AG08395 (cell line): ENCODE data around the gene NTM.
"Not testable (repeated sequence)": the region's sequence is repeated elsewhere in the genome, so short reads cannot be mapped to it uniquely, and the experiment has no call there.

Experiments
- DNase-seq: peaks from one replicate; pipeline ENCODE4 v3.0.0; 2012; ENCODE audit warnings: mixed read lengths, low spot score

Gene NTM

GRCh38 chr11:131370090-131370751 lies at the start of gene NTM:
Gene NTM (plus strand): TSS chr11:131370615.
- peak; percentile 21 for DNase-seq

GRCh38 chr11:131324921-131325570 lies 45.4 kb upstream of the NTM start:
- DNase-seq: no peak

DNA sequence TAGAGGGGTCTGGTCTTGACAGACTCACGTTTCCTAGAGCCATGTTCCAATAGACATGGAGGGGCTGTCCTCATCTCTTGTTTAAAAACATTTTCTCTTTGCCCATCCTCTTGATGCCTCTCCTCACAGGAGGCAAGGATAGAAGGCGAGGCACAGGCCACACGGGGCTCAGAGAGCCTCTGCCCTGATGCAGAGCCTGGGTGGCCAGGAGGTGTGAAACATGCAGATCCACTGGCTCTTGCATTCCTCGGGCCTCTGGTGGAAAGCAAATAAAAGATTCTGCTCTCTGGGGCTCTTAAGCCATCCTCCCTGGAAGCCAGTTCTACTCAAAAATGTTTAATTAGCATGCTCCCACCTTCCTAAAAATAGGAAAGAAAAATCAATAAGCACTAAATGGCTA lies 43.6 kb upstream of the NTM start:
- no peak for DNase-seq

- no peak for DNase-seq
Observed at GRCh38 chr11:131327421-131327820, 43.0 kb upstream of the NTM start.

DNA sequence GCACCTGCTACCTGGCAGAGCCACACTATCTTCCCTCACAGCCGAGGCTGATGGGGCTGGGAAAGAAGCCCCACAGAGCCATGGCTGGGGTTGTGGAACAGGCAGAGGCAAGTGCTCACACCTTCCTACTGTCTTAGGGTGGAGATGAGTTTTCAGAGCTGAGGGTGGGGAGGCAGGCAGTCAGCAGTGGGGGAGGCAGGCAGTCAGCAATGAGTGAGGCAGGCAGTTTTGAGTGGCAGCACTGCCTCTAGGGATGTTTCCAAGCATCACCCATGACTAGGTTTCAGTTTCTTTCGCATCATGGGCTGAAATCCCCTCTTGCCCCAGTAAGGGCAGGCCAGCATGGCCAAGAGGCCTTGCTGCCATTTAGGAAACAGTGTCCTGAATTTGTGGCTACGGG lies 41.6 kb upstream of the NTM start:
- DNase-seq: no peak

- no peak for DNase-seq
Observed at GRCh38 chr11:131331010-131331409, 39.4 kb upstream of the NTM start.

GRCh38 chr11:131331546-131331945 lies 38.9 kb upstream of the NTM start:
- no peak for DNase-seq

DNA sequence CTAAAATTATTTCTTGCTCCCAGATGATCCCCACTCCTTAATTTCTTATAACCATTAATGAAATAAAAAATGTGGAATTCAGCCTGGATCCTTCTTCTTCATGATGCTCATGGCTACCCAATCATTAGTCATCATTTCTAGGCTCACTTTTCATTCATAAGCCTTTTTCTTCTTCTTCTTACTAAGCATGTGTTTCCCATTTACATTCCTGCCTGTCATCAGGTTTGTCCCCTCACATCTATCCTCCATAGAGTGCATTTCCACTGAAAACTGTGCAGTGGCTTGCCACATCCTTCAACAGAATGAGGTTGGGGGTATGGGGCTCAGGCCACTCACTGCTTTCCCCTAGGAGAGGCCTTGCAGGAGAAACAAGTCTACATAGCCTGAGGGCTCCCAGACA lies 35.8 kb upstream of the NTM start:
- DNase-seq: no peak

- not testable (repeated sequence) for DNase-seq
Observed at GRCh38 chr11:131341900-131342299, 28.5 kb upstream of the NTM start.

- DNase-seq: not testable (repeated sequence)
Observed at GRCh38 chr11:131342442-131342841, 28.0 kb upstream of the NTM start.

- no peak for DNase-seq
Observed at GRCh38 chr11:131345406-131345805, 25.0 kb upstream of the NTM start.

DNA sequence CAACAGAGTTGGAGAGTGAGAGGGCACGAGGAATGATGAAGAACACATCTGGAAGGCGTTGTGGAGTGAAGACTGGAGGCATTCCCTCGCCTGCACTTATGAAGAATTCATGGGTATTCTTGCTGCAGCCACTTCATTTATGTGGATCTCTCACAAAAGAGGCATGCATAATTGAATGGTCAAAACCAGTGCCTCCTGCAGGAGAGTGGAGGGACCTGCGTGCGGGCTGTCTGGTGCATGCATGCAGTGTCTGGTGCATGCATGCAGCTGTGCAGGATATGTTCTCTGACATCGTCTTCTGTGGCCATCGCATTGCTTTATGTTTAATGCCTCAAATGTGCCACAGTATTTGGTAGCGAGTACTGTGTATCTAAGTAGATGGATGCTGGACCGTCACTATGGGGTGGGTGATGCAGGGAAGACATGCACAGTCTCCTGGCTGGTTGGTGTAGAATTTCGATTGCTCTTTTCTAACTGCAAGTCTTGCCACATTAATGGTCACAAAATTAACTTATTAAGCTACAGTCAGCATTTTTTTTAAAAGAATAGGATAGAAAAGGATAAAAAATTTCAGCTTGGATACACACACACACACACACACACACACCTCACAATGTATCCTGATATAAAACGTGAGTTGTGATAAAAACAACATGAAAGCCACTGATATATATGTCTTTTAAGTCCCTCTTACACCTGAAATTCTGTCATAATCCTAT lies 20.9 kb upstream of the NTM start:
- no peak for DNase-seq

DNA sequence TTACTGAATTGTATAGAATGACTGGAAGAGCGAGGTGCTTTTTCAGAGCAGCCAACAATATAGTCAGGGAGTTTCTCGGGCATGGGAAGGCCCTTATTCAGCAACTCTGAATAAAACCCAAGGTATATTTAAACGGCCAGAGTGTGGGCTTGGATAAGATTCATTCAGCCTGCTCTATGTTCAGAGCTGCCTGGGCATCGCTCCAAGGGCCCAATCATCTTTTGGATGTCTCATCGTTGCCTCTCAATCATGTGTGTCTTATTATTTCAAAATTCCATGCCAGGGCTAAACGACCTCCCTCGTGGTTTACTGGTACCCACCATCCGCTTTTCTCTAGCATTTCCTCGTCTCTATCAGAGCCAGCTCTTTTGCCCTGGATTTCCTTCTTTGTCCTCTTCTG lies 19.5 kb upstream of the NTM start:
- no peak for DNase-seq

DNA sequence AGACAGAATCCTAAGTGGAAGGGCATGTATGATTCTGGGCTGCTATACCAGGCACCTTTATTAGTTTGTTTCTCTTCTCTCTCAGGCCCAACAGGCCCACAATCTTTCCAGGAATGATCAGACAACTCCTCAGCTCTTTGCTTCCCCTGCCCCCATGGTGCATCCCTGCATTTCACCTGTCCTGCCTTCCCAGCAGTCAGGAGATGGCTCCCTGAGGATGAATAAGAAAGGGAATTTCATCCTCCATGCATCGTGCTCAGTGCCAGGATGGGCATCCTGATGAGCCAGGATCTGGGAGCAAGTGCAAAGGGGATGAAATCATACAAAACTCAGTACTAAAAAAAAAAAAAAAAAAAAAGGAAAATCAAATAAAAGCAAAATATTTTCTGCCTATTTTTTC lies 18.6 kb upstream of the NTM start:
- DNase-seq: no peak

GRCh38 chr11:131353766-131354165 lies 16.6 kb upstream of the NTM start:
- DNase-seq: no peak

DNA sequence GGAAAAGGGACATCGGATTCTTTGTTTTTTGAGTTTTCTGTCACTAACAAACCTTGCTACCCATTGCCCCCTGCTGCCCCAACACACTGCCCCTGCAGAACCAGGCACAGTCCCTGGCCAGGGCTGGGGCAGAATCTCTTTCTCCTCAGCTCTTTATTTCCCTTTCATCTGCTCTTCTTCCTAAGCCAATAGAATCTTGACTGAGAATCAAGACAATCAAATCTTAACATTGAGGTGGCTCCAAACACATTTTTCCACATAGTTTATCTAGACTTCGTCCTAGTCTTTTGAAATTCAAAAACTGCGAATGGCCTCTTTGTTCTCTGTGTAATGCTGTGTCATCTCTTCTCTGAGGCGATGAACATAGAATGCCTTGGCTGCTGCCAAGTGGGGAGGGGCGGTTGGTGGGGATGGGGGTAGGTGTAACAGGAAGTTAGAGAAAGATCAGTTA lies 16.1 kb upstream of the NTM start:
- no peak for DNase-seq

DNA sequence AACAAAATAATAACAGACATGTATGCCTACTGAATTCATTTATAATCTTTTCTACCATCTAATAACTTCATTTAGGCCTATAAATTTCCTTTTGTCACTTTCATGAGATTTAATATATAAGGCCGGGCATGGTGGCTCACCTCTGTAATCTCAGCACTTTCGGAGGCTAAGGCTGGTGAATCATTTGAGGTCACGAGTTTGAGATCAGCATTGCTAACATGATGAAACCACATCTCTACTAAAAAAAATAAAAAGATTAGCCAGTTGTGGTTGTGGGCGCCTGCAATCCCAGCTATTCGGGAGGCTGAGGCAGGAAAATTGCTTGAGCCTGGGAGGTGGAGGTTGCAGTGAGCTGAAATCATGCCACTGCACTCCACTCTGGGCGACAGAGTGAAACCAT lies 14.2 kb upstream of the NTM start:
- DNase-seq: no peak

DNA sequence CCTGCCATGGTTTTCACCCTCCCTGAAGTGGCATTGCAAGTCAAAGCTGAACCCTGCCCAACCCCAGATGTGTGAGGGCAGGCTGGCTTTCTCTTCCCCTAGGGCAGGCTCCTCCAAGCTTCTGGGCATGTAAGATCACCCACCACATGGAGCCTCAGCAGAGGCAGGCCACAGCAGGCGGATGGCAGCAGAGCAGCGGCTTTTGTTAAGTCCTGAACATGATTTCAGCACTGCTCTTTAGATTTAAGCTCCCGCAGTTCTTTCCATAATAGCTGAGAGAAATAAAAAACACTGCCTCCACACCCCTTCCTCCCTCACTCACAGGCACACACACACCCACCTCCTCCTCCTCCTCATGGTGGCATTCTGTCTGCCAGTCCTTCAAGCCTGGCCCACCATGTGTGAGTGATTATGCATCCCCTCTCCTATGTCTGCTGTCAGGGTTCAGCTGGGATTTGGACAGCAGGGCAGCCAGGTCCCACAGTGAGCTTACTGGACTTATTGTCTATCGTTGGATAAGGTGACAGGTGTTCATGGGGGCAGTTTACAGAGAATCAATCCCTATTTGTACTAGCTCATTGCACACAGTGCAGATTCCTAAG lies 5.0 kb upstream of the NTM start:
- no peak for DNase-seq

GRCh38 chr11:131370901-131371790 lies 731 bp downstream of the NTM start:
- no peak for DNase-seq

GRCh38 chr11:131371791-131372104 lies 1.3 kb downstream of the NTM start:
- no peak for DNase-seq

GRCh38 chr11:131372234-131372962 lies 2.0 kb downstream of the NTM start:
- DNase-seq: no peak
